Uterus (tissue), 2 donors: ENCODE results near the gene MINDY4B.

Source experiments
- POLR2A ChIP-seq, 2 donors: fragments of 450-650 bp; IDR thresholded peaks; one replicate each; pipeline ENCODE4 v1.6.1; 2016; ENCODE audit warnings: antibody characterized with exemption in 2 of 2, mild to moderate bottlenecking in 1 of 2, moderate library complexity in 1 of 2
- TF ChIP-seq, protein P1 (sequence below), 4 experiments: fragments of 200-600 bp in 2 of 4; fragments of 450-650 bp in 2 of 4; sonication (generic) in 2 of 4; IDR thresholded peaks; one replicate each; pipeline ENCODE4 v1.5.1; 2016 to 2019; ENCODE audit warnings: antibody characterized with exemption in 4 of 4, mild to moderate bottlenecking in 2 of 4, moderate library complexity in 1 of 4

DNA sequence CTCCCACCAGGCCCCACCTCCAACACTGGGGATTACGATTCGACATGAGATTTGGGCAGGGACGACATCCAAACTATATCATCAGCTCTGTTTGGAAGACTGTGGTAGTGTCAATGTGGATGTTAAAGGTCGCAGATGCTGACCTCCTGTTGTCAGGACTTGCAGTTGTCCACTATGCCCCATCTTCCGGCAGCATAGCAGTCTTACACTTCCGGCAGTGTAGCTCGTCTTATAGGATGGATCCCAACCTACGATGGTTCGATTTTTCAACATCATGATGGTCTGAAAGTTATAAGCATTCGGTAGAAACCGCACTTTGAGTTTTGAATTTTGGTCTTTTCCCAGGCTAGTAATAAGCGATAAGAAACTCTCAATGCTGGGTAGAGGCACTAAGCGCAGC is 46.7 kb upstream of the MINDY4B start:
- TF ChIP-seq, protein P1, sequence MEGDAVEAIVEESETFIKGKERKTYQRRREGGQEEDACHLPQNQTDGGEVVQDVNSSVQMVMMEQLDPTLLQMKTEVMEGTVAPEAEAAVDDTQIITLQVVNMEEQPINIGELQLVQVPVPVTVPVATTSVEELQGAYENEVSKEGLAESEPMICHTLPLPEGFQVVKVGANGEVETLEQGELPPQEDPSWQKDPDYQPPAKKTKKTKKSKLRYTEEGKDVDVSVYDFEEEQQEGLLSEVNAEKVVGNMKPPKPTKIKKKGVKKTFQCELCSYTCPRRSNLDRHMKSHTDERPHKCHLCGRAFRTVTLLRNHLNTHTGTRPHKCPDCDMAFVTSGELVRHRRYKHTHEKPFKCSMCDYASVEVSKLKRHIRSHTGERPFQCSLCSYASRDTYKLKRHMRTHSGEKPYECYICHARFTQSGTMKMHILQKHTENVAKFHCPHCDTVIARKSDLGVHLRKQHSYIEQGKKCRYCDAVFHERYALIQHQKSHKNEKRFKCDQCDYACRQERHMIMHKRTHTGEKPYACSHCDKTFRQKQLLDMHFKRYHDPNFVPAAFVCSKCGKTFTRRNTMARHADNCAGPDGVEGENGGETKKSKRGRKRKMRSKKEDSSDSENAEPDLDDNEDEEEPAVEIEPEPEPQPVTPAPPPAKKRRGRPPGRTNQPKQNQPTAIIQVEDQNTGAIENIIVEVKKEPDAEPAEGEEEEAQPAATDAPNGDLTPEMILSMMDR (IDR thresholded peaks at IDR 0.05), result no peak
- no peak for TF ChIP-seq POLR2A (IDR thresholded peaks at IDR 0.05)
